Endothelial cell of umbilical vein (primary cell): ENCODE measurements around the gene SFPQ. TPM values are rescaled to one million over a fixed set of nuclear protein-coding genes. Genes with fewer than 3 reads are reported as not detected.

Experiments
- BruUV-seq: library from RNA; stranded (reverse); fragments of 400-500 nt; replicated peaks from 2 replicates; lab custom pipeline; 2021; lab: Mats Ljungman, UMichigan
- CTCF ChIA-PET: fragments of 300-600, 350-600 bp; sonication (Branson Sonifier 250); formaldehyde crosslinking; loops from one replicate; lab custom pipeline; 2021; ENCODE audit warnings: antibody characterized with exemption, inconsistent platforms; lab: Charles Lee
- POLR2A ChIA-PET: fragments of 300-600, 350-600 bp; sonication (Branson Sonifier 250); formaldehyde crosslinking; loops from one replicate; lab custom pipeline; 2021; ENCODE audit warnings: antibody characterized with exemption, inconsistent platforms; lab: Charles Lee
- DNase-seq: peaks from one replicate; pipeline ENCODE4 v3.0.0-alpha.2; 2011; ENCODE audit warnings: low read depth, low spot score
- FAIRE-seq: peaks from 2 replicates; lab custom pipeline; 2011; peaks lifted over from hg19 to GRCh38; lab: Jason Lieb, UNC
- H2AFZ ChIP-seq: 2 replicates; pipeline ENCODE4 v1.6.0; 2012; ENCODE audit warnings: low read depth, low read length, control low read depth, inconsistent platforms
- H3K27ac ChIP-seq: 2 replicates; pipeline ENCODE4 v1.5.1; 2011; ENCODE audit warnings: low read depth, mild to moderate bottlenecking, control low read depth, low read length, moderate library complexity; ENCODE audit not compliant: insufficient read depth
- H3K27me3 ChIP-seq, 2 experiments: 2 replicates each; pipeline versions ENCODE4 v1.6.0 to v1.6.1; 2011; ENCODE audit warnings: low read length in 2 of 2, mixed read lengths in 1 of 2; ENCODE audit not compliant: control insufficient read depth in 2 of 2, insufficient read depth in 2 of 2
- H3K36me3 ChIP-seq, 2 experiments: 2 replicates in 1 of 2; 3 replicates in 1 of 2; pipeline ENCODE4 v1.5.1; 2011; ENCODE audit warnings: low read length in 2 of 2, mild to moderate bottlenecking in 1 of 2, moderate library complexity in 1 of 2; ENCODE audit not compliant: control insufficient read depth in 2 of 2, insufficient read depth in 2 of 2; ENCODE audit errors: extremely low read depth in 1 of 2
- H3K4me1 ChIP-seq: 3 replicates; pipeline ENCODE4 v1.5.1; 2011; ENCODE audit warnings: mild to moderate bottlenecking, low read length; ENCODE audit not compliant: control insufficient read depth, insufficient read depth; ENCODE audit errors: extremely low read depth
- H3K4me2 ChIP-seq: 2 replicates; pipeline ENCODE4 v1.6.1; 2011; ENCODE audit warnings: low read length, control low read depth, mixed read lengths; ENCODE audit not compliant: insufficient read depth
- H3K4me3 ChIP-seq, 3 experiments: fragments of 200-600 bp in 1 of 3; sonication (generic), shearing (Covaris generic) in 1 of 3; replicated peaks in 1 of 3; 2 replicates each; pipeline ENCODE4 v1.5.1; 2011 to 2016; ENCODE audit warnings: control low read depth in 3 of 3, low read length in 3 of 3, mild to moderate bottlenecking in 2 of 3, inconsistent platforms in 1 of 3, low read depth in 1 of 3, moderate library complexity in 1 of 3; ENCODE audit not compliant: insufficient read depth in 1 of 3
- H3K79me2 ChIP-seq: 2 replicates; pipeline ENCODE4 v1.6.0; 2012; ENCODE audit warnings: low read length, inconsistent platforms; ENCODE audit not compliant: control insufficient read depth, insufficient read depth
- H3K9ac ChIP-seq: replicated peaks from 2 replicates; pipeline ENCODE3; 2011; ENCODE audit warnings: low read length, control low read depth; ENCODE audit not compliant: insufficient read depth; ENCODE audit errors: extremely low read depth
- H3K9me1 ChIP-seq: replicated peaks from 3 replicates; pipeline ENCODE4 v1.6.0; 2011; ENCODE audit warnings: mild to moderate bottlenecking, low read length; ENCODE audit not compliant: control insufficient read depth, insufficient read depth; ENCODE audit errors: extremely low read depth
- H3K9me3 ChIP-seq: replicated peaks from 2 replicates; pipeline ENCODE4 v1.5.1; 2012; ENCODE audit warnings: low read length, inconsistent platforms; ENCODE audit not compliant: control insufficient read depth, insufficient read depth
- H4K20me1 ChIP-seq: replicated peaks from 2 replicates; pipeline ENCODE3; 2011; ENCODE audit warnings: mild to moderate bottlenecking, low read length; ENCODE audit not compliant: control insufficient read depth, insufficient read depth; ENCODE audit errors: extremely low read depth
- GATA2 ChIP-seq: IDR thresholded peaks from 2 replicates; pipeline ENCODE4 v1.7.0; 2011; ENCODE audit warnings: low read depth, mild to moderate bottlenecking, moderate library complexity, mixed read lengths, low read length; ENCODE audit not compliant: insufficient read length, insufficient read depth
- JUN ChIP-seq: IDR thresholded peaks from 2 replicates; pipeline ENCODE4 v1.6.1; 2011; ENCODE audit warnings: borderline replicate concordance, low read depth; ENCODE audit not compliant: insufficient read length, insufficient read depth
- MAX ChIP-seq: IDR thresholded peaks from 2 replicates; pipeline ENCODE4 v1.6.1; 2011; ENCODE audit not compliant: insufficient read depth, insufficient read length
- MYC ChIP-seq: IDR thresholded peaks from one replicate; pipeline ENCODE4 v1.6.1; 2011; ENCODE audit warnings: mild to moderate bottlenecking, low read depth, low read length
- POLR2A ChIP-seq: IDR thresholded peaks from 2 replicates; pipeline ENCODE4 v1.6.1; 2012; ENCODE audit warnings: low read depth, mild to moderate bottlenecking, control low read depth, low read length
- POLR2AphosphoS5 ChIP-seq: IDR thresholded peaks from 2 replicates; pipeline ENCODE4 v1.6.1; 2012; ENCODE audit warnings: low read depth, mild to moderate bottlenecking, control low read depth, low read length, moderate library complexity; ENCODE audit not compliant: insufficient read depth
- dilution Hi-C: fragments of 300-500 bp; cut with MboI; formaldehyde crosslinking; loops from one replicate; pipeline ENCODE4 v1.15.0; 2019; ENCODE audit warnings: low sequenced_read_pairs; ENCODE audit not compliant: extremely low pct_ligation_motif_present
- intact Hi-C: fragments of 100-400 bp; cut with micrococcal nuclease; formaldehyde crosslinking; loops from one replicate; pipeline ENCODE4 v1.10.0; 2022
- polyA plus RNA-seq, 4 experiments: library from polyadenylated mRNA; depleted of rRNA in 3 of 4; stranded (reverse) in 3 of 4; unstranded in 1 of 4; fragments of >200 nt; gene quantifications; 2 replicates each; pipeline versions ENCODE4 v1.2.1 to v1.2.3, GENCODE V29; 2011 to 2012; ENCODE audit warnings: missing spikeins in 1 of 4
- total RNA-seq: library from RNA; stranded (reverse); gene quantifications from 2 replicates; pipeline ENCODE4 v1.2.3, GENCODE V29; 2021

Gene SFPQ
- total and polyA plus RNA-seq, 2 donors (not counting 3 experiments of a cell fraction or from before 2014, with no cell fraction given): 100 to 415 TPM

GRCh38 chr1:35178874-35179380, 14.0 kb downstream of the SFPQ start:
- CTCF ChIA-PET: no interaction called here
- no peak overlapping the region for H3K4me3 ChIP-seq
- FAIRE-seq (no peak), DNase-seq (no peak)
- dilution Hi-C loops (no loop called here), intact Hi-C loops (no loop called here)
- no peak overlapping the region for H3K9ac ChIP-seq
- no peak for TF ChIP-seq POLR2A
- TF ChIP-seq POLR2AphosphoS5: no peak
- no peak for TF ChIP-seq GATA2
- TF ChIP-seq JUN: no peak
- TF ChIP-seq MYC: no peak
- TF ChIP-seq MAX: no peak
- no peaks in the 10 kb centered on the region for H3K9me1 ChIP-seq
- peaks cover 48 to 65% of the 10 kb centered on the region in 2 experiments for H3K36me3 ChIP-seq
- peaks cover 49% of the 10 kb centered on the region for H4K20me1 ChIP-seq
- no peak overlapping the region for H3K27ac ChIP-seq
- H3K4me1 ChIP-seq: peaks cover 6% of the 10 kb centered on the region
- H3K9me3 ChIP-seq: no peaks in the 10 kb centered on the region
- no peak overlapping the region for H3K4me2 ChIP-seq
- H3K79me2 ChIP-seq: peaks cover 53% of the 10 kb centered on the region
- no TSS peak for BruUV-seq
- POLR2A ChIA-PET: interaction anchor here (0.5 to 1.3 kb wide), 2 partner anchors 10 to 380 kb away, joined by 3 to 4 read pairs; no protein-coding TSS in a partner anchor
- H2AFZ ChIP-seq: no peak overlapping the region
- H3K27me3 ChIP-seq: no peaks in the 10 kb centered on the region

GRCh38 chr1:35178295-35178695, 14.7 kb downstream of the SFPQ start:
- dilution Hi-C loops: no loop called here
- POLR2A ChIA-PET: interaction anchor here (0.5 kb wide), 1 partner anchor 381 kb away, joined by 3 read pairs; no protein-coding TSS in a partner anchor
- H4K20me1 ChIP-seq: peaks cover 46% of the 10 kb centered on the region

More at GRCh38 chr1:35178295-35178695, 14.7 kb downstream of the SFPQ start:
- Histone ChIP-seq H3K9me1 (no peaks in the 10 kb centered on the region), H2AFZ (no peak overlapping the region), H3K4me1 (peaks cover 3% of the 10 kb centered on the region), H3K36me3 (peaks cover 46 to 60% of the 10 kb centered on the region in 2 experiments), H3K27ac (no peak overlapping the region), H3K27me3 (no peaks in the 10 kb centered on the region), H3K79me2 (peaks cover 46% of the 10 kb centered on the region), H3K9me3 (no peaks in the 10 kb centered on the region), H3K4me3 (no peak overlapping the region), H3K4me2 (no peak overlapping the region), H3K9ac (no peak overlapping the region)
- DNase-seq (no peak), FAIRE-seq (no peak)
- intact Hi-C loops: no loop called here
- no peak for TF ChIP-seq POLR2AphosphoS5
- CTCF ChIA-PET: no interaction called here
- no TSS peak for BruUV-seq
